GM12891 (cell line): Measurements from ENCODE around the gene BNC2.

Source experiments
- DNase-seq: peaks from one replicate; pipeline ENCODE4 v3.0.0; 2011; ENCODE audit warnings: low spot score; ENCODE audit not compliant: insufficient read length
- FAIRE-seq: peaks from 2 replicates; lab custom pipeline; 2011; peaks lifted over from hg19 to GRCh38; lab: Jason Lieb, UNC
- PAX5 ChIP-seq: IDR thresholded peaks from 2 replicates; pipeline ENCODE4 v1.6.1; 2011; ENCODE audit warnings: low read length, moderate library complexity, mild to moderate bottlenecking; ENCODE audit not compliant: insufficient read depth, severe bottlenecking
- POLR2A ChIP-seq: IDR thresholded peaks from 2 replicates; pipeline ENCODE4 v1.6.1; 2011; ENCODE audit warnings: low read depth, low read length, control low read depth
- POLR2AphosphoS5 ChIP-seq: IDR thresholded peaks from 2 replicates; pipeline ENCODE4 v1.6.1; 2011; ENCODE audit warnings: low read depth, low read length, control low read depth
- POU2F2 ChIP-seq: IDR thresholded peaks from 2 replicates; pipeline ENCODE4 v1.6.1; 2011; ENCODE audit warnings: low read depth, mild to moderate bottlenecking, control low read depth, low read length, moderate library complexity
- SPI1 ChIP-seq: IDR thresholded peaks from 2 replicates; pipeline ENCODE4 v1.6.1; 2011; ENCODE audit warnings: low read depth, low read length, control low read depth
- TAF1 ChIP-seq: IDR thresholded peaks from 2 replicates; pipeline ENCODE4 v1.6.1; 2011; ENCODE audit warnings: low read depth, low read length, control low read depth

The BNC2 gene

GRCh38 chr9:16595227-16595626 is 275.2 kb downstream of the BNC2 start:
- TF ChIP-seq POLR2AphosphoS5 (no peak), TAF1 (no peak)
- DNase-seq (no peak), FAIRE-seq (no peak)

- TF ChIP-seq POU2F2 (no peak), PAX5 (no peak), POLR2AphosphoS5 (no peak), POLR2A (no peak), SPI1 (no peak), TAF1 (no peak)
- no peak for DNase-seq
- no peak for FAIRE-seq
Measured at GRCh38 chr9:16594787-16595186, 275.7 kb downstream of the BNC2 start.

DNA sequence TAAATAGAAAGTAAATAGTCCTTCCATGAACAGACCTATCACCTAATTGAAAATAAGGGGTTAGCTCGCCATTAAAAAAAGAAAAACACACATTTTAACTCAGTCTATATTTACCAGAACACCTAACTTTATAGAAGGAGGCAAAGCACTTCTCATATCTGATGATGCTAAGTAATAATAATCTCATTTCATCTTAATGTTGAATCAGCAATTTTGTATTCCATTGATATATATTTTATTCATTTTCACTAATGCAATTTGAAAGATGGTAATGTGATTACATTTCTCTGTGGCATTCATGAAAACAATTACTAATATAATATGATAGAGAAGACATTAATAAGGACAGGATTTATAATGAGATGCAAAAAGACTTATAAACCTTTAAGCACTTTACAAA is 276.7 kb downstream of the BNC2 start:
- DNase-seq (no peak), FAIRE-seq (no peak)

GRCh38 chr9:16591092-16591491 is 279.4 kb downstream of the BNC2 start:
- TF ChIP-seq TAF1 = no peak
- TF ChIP-seq POLR2A = no peak
- no peak for TF ChIP-seq SPI1
- no peak for TF ChIP-seq POLR2AphosphoS5
- TF ChIP-seq PAX5 = no peak
- TF ChIP-seq POU2F2 = no peak
- DNase-seq (no peak), FAIRE-seq (no peak)

More for the DNA sequence above, 276.7 kb downstream of the BNC2 start:
- no peak for TF ChIP-seq PAX5
- no peak for TF ChIP-seq POU2F2
- TF ChIP-seq SPI1 = no peak
- no peak for TF ChIP-seq POLR2A
- TF ChIP-seq TAF1 = no peak

GRCh38 chr9:16585591-16585990 is 284.9 kb downstream of the BNC2 start:
- FAIRE-seq (no peak), DNase-seq (no peak)
- TF ChIP-seq PAX5 (no peak), SPI1 (no peak), POU2F2 (no peak), POLR2A (no peak), TAF1 (no peak), POLR2AphosphoS5 (no peak)

DNA sequence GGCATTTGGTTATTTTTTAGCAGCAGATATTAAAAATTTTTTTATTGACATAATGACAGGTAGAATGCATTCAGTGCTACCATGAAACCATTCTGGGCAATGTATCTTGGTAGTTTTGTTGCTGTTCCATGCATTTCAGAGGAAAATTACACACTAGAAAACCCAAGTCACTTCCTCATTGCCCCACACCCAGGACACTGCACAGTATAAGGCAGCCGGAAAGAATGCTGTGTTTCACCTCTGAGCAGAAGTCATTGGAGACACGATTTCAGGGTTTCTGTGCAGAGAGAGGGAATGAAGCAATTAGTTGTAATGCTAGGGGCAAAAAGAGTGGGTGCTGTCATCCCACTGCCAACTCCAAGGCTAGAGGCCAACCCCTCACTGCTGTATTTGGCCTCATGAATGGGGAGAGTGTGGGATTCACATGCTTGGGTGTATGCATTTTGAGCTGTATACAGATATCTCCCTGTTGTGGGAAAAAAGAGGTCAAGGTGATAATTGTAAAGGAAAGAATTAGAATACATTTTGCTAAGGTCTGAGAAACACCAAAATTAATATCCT is 290.5 kb downstream of the BNC2 start:
- FAIRE-seq = no peak
- TF ChIP-seq POU2F2 (no peak), POLR2A (no peak), TAF1 (no peak), PAX5 (no peak), POLR2AphosphoS5 (no peak), SPI1 (no peak)
- no peak for DNase-seq

DNA sequence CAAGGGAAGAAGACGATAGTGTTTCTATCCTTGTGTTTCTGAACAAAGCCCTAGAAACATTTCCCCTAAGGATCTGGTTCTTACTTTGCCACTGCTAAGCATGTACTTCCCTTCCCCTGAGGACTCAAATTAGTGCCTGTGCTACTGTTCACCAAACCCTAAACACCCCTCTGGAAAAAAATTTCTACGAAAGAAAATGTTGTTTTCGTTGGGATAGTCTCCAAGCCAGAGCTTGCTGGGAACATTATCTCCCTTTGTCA is 294.6 kb downstream of the BNC2 start:
- FAIRE-seq (no peak), DNase-seq (no peak)
- TF ChIP-seq PAX5 (no peak), POU2F2 (no peak), POLR2A (no peak), POLR2AphosphoS5 (no peak), SPI1 (no peak), TAF1 (no peak)

DNA sequence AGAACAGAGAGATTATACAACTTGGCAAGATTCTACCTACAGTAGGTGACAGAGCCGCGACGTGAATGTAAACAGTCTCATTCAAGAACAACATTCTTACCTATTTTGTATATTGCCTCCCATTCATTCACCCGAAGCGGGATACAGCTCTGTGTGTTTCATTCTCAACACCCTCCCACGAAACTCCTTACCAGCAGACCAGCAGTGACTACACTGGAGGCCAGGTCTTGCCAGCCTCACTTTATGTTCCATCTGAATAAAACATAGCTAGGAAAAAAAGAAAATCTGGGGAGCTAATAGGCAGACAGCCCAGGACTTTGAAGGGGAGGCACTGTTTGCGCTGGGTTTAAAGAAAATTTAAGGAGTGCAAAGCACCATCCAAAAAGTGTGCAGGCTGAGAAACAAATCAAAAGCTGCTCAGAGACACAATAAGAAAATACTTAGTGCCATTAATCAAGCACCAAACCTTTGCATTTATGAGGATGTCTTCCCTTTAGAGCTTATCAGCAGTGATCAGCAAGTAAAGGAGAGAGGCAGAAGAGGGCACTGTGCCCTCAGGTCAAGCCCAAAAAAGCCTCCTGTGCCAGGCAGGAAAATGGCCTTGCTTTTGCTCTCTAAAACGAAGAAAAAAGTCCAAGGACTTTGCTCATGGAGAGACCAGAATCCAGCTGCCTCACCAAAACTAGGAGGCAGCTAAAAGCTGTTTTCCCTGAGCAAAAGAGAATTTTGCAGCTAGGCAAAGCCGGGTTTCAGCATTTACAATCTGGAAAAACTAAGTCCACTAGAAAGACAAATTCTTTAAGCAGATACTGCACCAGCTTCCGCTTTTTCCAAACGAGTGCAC is 295.1 kb downstream of the BNC2 start:
- no peak for DNase-seq
- FAIRE-seq = no peak
- TF ChIP-seq PAX5 (no peak), TAF1 (no peak), POLR2A (no peak), POU2F2 (no peak), POLR2AphosphoS5 (no peak), SPI1 (no peak)

DNA sequence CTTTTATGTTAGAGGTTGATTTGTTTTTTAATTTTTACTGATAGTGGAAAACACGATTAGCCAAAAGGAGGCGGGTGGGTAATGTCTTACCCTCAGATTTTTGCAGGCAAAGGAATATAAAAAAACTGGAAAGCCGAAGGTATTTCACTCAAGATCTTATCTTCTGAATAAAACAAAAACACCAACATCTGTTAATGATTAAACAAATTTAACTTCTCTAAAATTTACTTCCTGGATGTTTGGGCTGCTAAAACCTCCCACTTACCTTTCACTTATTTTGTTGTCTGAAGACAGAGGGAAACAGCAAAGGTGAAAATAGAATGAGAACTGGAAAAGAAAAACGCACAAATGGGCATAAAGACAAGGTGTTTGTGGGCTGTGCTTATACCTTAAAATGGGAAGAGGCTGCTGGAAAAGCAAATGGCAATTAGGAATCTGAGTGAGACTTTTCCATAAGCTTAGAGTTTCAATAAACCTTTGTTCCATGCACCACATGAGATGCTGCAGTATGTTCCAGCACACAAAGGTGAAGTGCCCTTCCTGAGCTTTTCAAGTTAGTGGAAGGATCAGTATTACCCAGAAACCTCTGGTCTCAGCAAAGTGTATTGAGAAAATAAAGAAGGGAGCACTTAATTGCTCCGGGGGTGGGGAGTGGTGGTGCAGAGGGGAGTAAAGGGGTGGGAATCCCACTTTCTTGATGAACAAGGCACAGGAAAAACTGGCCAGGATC is 298.3 kb downstream of the BNC2 start:
- DNase-seq (no peak), FAIRE-seq (no peak)
- TF ChIP-seq POLR2A (no peak), POLR2AphosphoS5 (no peak), POU2F2 (no peak), TAF1 (no peak)
